Right cardiac atrium (tissue), 5 donors: ENCODE data around the gene FEV. TPM values are rescaled to one million over a fixed set of nuclear protein-coding genes. Genes with fewer than 3 reads are reported as not detected.
A peak's percentile ranks its signal among the peaks of the same experiment; 100 is the strongest.

Experiments used
- ATAC-seq, 2 donors: fragments of 200-7000 bp; cut with Tn5 transposase; one replicate each; pipeline versions ENCODE4 v1.8.0 to v1.9.1; 2020; ENCODE audit warnings: moderate library complexity in 2 of 2, mild to moderate bottlenecking in 1 of 2
- DNase-seq, 3 donors: peaks; one replicate each; pipeline ENCODE4 v3.0.0-alpha.2; 2020
- H3K27ac ChIP-seq: one replicate; pipeline ENCODE4 v1.5.1; 2013; ENCODE audit warnings: mild to moderate bottlenecking, low read length, control low read depth, moderate library complexity
- H3K27me3 ChIP-seq: one replicate; pipeline ENCODE4 v1.6.1; 2013; ENCODE audit not compliant: control insufficient read depth, insufficient read depth
- H3K4me1 ChIP-seq: one replicate; pipeline ENCODE4 v1.6.1; 2013; ENCODE audit warnings: low read length; ENCODE audit not compliant: control insufficient read depth, insufficient read depth
- H3K4me3 ChIP-seq: one replicate; pipeline ENCODE4 v1.5.1; 2013; ENCODE audit warnings: low read length, control low read depth
- H3K9me3 ChIP-seq: one replicate; pipeline ENCODE4 v1.6.1; 2013; ENCODE audit warnings: low read length; ENCODE audit not compliant: control insufficient read depth
- WGBS: extraction: QIAGEN DNeasy Blood & Tissue Kit; methylation state at CpG from one replicate; pipeline ENCODE4 v1.1.7; 2013; 5-methylcytosine and 5-hydroxymethylcytosine counted together
- intact Hi-C, 4 donors: fragments of 100-400 bp; cut with DNase I; formaldehyde crosslinking; loops; one replicate each; pipeline versions ENCODE4 v1.11.0 to v1.14.0; 2022 to 2023
- polyA plus RNA-seq: library from polyadenylated mRNA; stranded (reverse); fragments of 200-250 nt; gene quantifications from one replicate; pipeline ENCODE4 v1.2.3, GENCODE V29; 2013
- total RNA-seq, 4 donors: library from RNA; stranded (reverse); fragmentation: NEBNext Ultra II Directional; extraction: Animal tissue kit (Norgen Biotek cat#: 25700); gene quantifications; one replicate each; pipeline ENCODE4 v1.2.1, GENCODE V29; 2021
- donor health status: healthy with polysubstance abuse.
- donor health status: DM: no; HTN: yes; CAD: no.
- donor health status: DM: no; HTN: no; CAD: no.
- donor health status: DM: no; HTN: yes; CAD: no; lungs with severe emphysema.
- donor health status: DM: yes; HTN: yes; CAD: no.

FEV gene
- total and polyA plus RNA-seq, 5 donors, result not detected

DNA sequence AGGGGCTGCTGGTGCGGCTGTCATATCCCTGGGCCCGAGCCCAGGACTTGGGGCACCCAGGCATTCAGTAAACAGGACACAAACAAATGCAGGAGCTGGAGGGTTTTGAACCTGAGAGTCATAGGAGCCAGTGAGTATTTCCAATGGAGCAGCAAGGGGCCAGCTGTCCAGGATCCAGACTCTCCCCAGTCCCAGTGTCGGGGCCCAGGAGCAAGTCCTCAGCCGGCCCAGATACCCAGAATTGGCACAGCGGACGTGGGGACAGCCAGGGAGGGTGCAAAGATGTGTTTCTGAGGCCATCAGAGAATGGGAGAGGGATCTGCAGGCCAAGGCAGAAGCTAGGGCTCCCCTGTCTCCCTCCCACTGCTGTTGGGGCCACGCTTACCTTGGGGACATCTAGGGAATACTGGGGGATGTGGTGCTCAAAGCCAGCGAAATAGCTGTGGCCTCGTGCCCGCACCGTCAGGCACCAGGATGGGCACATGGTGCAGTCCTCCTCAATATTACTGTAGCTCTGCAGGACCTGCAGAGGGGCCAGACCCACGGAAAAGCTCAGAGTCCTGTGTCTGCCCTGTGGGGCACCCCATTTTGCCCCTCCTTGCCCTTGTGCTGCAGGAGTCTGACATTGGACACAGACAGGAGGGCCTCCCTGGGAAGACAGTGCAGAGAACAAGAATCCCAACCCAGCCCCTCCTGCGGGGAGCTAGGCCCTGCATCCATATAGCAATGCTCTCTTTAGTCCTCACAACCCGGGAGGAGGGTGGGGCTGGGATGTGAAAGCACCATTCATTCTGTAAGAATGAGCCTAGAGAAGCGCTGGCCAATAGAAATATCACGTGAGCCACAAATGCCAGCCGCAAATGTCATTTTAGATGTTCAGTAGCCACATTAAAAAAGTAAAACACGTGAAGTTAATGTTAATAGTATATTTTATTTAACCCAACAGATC, 40.9 kb upstream of the FEV start:
- WGBS, result 78% methylated on average over 18 of the region's 18 CpGs
- ATAC-seq (no peak), DNase-seq (no peak)
- Histone ChIP-seq H3K4me3 (no peak overlapping the region), H3K4me1 (no peaks in the 10 kb centered on the region), H3K27ac (no peak overlapping the region), H3K9me3 (no peaks in the 10 kb centered on the region), H3K27me3 (no peaks in the 10 kb centered on the region)
- intact Hi-C loops, result loop anchor here in 1 of 4 donors (5.0 kb wide), 1 partner anchor 126 kb away; no protein-coding TSS in a partner anchor

- Histone ChIP-seq H3K27ac (no peak overlapping the region), H3K9me3 (no peaks in the 10 kb centered on the region), H3K27me3 (no peaks in the 10 kb centered on the region), H3K4me1 (no peaks in the 10 kb centered on the region), H3K4me3 (no peak overlapping the region)
- intact Hi-C loops, result no loop called here
- DNase-seq, result no peak
- no peak for ATAC-seq
- 65% methylated on average over 11 of the region's 11 CpGs for WGBS
These were observed 39.1 kb upstream of the FEV start for GRCh38 chr2:219024059-219024458.

GRCh38 chr2:219023045-219023605, 38.1 kb upstream of the FEV start:
- no peaks in the 10 kb centered on the region for H3K27me3 ChIP-seq
- ATAC-seq (no peak), DNase-seq (no peak)
- H3K4me3 ChIP-seq, result no peak overlapping the region
- intact Hi-C loops, result no loop called here
- no peak overlapping the region for H3K27ac ChIP-seq
- no peaks in the 10 kb centered on the region for H3K9me3 ChIP-seq
- WGBS, result 78% methylated on average over 12 of the region's 12 CpGs
- H3K4me1 ChIP-seq, result no peaks in the 10 kb centered on the region

DNA sequence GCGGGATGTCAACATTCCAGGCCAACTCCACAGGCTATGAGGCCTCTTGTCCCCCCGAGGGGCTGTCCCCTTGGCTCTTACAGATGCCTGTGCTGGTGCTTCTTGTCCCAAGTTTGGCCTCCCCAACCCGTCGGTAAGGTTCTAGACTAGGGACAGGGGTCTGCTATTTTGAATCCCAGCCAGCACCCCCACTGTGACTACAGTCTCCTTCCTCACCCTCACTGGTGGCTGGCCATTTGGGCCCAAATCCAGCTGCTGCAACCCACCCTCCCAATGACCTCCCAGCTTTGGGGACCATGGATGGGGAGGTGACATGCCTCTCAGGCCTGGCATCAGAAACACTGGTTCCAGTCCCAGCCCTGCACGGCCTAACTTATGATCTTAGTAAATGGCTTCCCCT, 37.6 kb upstream of the FEV start:
- no peak overlapping the region for H3K27ac ChIP-seq
- H3K9me3 ChIP-seq, result no peaks in the 10 kb centered on the region
- no peaks in the 10 kb centered on the region for H3K27me3 ChIP-seq
- no peak overlapping the region for H3K4me3 ChIP-seq
- WGBS, result 81% methylated on average over 5 of the region's 5 CpGs
- no peak for ATAC-seq
- intact Hi-C loops, result no loop called here
- no peak for DNase-seq
- no peaks in the 10 kb centered on the region for H3K4me1 ChIP-seq

- Histone ChIP-seq H3K4me3 (no peak overlapping the region), H3K27ac (no peak overlapping the region), H3K27me3 (no peaks in the 10 kb centered on the region), H3K9me3 (no peaks in the 10 kb centered on the region), H3K4me1 (no peaks in the 10 kb centered on the region)
- ATAC-seq, result no peak
- no peak for DNase-seq
- WGBS, result 85% methylated on average over 12 of the region's 12 CpGs
- intact Hi-C loops, result no loop called here
These were observed 37.1 kb upstream of the FEV start for GRCh38 chr2:219022041-219022440.

DNA sequence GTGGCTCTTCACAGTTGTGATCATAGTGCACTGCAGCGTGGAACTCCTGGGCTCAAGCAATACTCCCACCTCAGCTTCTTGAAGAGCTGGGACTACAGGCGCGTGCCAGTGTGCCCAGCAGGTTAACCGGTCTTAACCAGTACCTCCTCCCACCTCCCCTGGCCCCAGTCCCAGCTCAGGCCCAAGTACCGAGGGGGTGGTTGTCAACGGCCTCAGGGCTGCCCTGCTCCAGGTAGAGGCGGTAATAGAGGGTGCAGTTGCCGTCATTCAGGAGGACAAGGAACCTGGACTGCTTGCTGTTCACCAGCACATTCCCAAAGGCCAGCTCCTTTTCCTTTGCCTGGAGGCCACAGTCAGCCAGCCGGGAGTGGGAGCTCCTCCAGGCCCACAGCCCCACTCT, 36.6 kb upstream of the FEV start:
- H3K27ac ChIP-seq, result no peak overlapping the region
- H3K27me3 ChIP-seq, result no peaks in the 10 kb centered on the region
- DNase-seq, result no peak
- intact Hi-C loops, result no loop called here
- H3K9me3 ChIP-seq, result no peaks in the 10 kb centered on the region
- no peaks in the 10 kb centered on the region for H3K4me1 ChIP-seq
- WGBS, result 84% methylated on average over 9 of the region's 9 CpGs
- ATAC-seq, result no peak
- no peak overlapping the region for H3K4me3 ChIP-seq

DNA sequence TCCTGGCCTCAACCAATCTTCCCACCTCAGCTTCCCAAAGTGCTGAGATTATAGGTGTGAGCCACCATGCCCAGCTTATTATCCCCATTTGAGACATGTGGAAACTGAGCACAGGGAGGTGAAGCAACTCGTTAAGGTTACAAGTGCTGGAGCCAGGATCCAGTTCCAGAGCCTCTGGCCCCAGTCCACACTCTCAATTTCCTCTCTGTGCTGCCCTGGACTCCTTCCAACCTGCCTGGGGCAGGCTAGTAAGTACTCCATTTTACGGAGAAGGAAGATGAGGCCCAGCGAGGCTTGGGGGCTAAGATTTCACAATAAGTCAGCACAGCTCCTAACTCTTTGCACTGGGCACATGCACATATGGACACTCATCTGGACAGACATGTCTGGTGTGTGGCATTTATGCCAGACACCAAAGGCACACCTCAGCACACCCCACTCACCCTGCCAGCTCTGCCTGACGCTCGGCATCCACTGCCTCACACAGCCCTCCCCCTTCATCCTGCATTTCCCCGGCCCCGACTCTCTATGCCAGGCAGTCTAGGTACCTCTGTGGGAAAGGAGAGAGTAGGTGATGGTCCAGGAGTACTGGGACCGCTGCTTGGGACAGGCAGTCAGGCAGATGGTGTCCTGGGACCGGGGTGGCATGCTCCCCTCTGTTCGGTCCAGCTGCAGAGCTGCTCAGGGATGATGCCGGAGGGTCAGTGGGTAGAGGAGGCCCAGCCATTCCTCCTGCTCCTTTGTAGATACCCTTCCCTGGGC, 35.8 kb upstream of the FEV start:
- Histone ChIP-seq H3K4me1 (no peaks in the 10 kb centered on the region), H3K4me3 (no peak overlapping the region), H3K27me3 (no peaks in the 10 kb centered on the region), H3K9me3 (no peaks in the 10 kb centered on the region), H3K27ac (no peak overlapping the region)
- ATAC-seq (peak in 1 of 2 donors; percentile 7), DNase-seq (no peak)
- intact Hi-C loops, result no loop called here
- 62% methylated on average over 11 of the region's 11 CpGs for WGBS

GRCh38 chr2:219019436-219019835, 34.5 kb upstream of the FEV start:
- Histone ChIP-seq H3K27ac (no peak overlapping the region), H3K4me3 (no peak overlapping the region), H3K27me3 (no peaks in the 10 kb centered on the region), H3K9me3 (no peaks in the 10 kb centered on the region), H3K4me1 (no peaks in the 10 kb centered on the region)
- 82% methylated on average over 6 of the region's 6 CpGs for WGBS
- no peak for DNase-seq
- ATAC-seq, result no peak
- intact Hi-C loops, result no loop called here

DNA sequence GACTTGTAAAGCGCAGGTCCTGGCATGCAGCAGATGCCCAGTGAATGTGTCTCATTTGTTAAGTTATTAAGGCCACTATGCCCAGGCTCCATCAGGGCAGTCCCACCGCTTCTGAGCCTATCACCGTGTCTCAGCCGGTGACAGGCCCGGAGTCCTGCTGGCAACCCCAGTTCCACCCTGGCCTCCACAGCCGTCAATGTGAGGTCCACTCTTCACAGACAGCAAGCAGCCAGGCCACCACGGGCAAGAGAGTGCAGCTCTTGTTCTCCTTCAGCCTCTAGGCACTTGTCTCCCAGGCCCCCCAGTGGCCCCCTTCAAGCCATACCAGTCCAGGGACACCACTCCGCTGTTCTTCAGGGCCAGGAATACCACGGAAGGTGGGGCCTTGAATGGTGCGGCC, 33.7 kb upstream of the FEV start:
- DNase-seq (no peak), ATAC-seq (no peak)
- 86% methylated on average over 10 of the region's 10 CpGs for WGBS
- no peak overlapping the region for H3K27ac ChIP-seq
- no peaks in the 10 kb centered on the region for H3K4me1 ChIP-seq
- intact Hi-C loops, result no loop called here
- no peaks in the 10 kb centered on the region for H3K9me3 ChIP-seq
- no peak overlapping the region for H3K4me3 ChIP-seq
- H3K27me3 ChIP-seq, result no peaks in the 10 kb centered on the region

DNA sequence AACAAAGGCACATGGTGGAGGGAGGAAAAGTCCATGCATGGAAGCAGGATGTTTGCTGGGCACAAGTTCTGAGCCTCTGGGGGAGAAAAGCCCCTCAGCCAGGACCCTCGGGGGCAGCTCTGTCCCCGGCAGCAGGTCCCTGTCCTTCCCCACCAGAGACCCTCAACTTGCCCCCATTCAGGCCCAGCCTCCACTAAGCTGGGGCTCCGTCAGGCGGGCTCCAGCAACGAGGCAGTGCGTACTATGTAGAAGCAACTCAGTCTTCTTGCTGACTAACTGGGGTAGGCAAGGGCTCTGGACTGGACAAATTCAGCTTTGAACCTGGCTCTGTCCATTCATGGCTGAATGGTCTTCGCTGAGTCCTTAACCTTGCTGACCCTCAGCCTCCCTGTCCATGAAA, 33.3 kb upstream of the FEV start:
- H3K4me1 ChIP-seq, result no peaks in the 10 kb centered on the region
- intact Hi-C loops, result no loop called here
- WGBS, result 77% methylated on average over 7 of the region's 7 CpGs
- H3K4me3 ChIP-seq, result no peak overlapping the region
- ATAC-seq, result no peak
- H3K27me3 ChIP-seq, result no peaks in the 10 kb centered on the region
- H3K27ac ChIP-seq, result no peak overlapping the region
- no peak for DNase-seq
- no peaks in the 10 kb centered on the region for H3K9me3 ChIP-seq
